Osteocyte (in vitro differentiated cells): ENCODE results near the gene KIF16B. TPM values are rescaled to one million over a fixed set of nuclear protein-coding genes. Genes with fewer than 3 reads are reported as not detected.

Experiments used
- DNase-seq: peaks from one replicate; pipeline ENCODE4 v3.0.0; 2021; ENCODE audit warnings: mixed read lengths; ENCODE audit not compliant: unreplicated experiment; ENCODE audit errors: extremely low spot score
- H3K27ac Mint-ChIP-seq: one replicate; pipeline ENCODE4 v1.8.0; 2021; ENCODE audit warnings: mild to moderate bottlenecking, mixed read lengths; ENCODE audit not compliant: unreplicated experiment
- H3K27me3 Mint-ChIP-seq: one replicate; pipeline ENCODE4 v1.8.0; 2021; ENCODE audit warnings: mixed read lengths; ENCODE audit not compliant: unreplicated experiment
- H3K36me3 Mint-ChIP-seq: one replicate; pipeline ENCODE4 v1.8.0; 2021; ENCODE audit warnings: mixed read lengths; ENCODE audit not compliant: unreplicated experiment
- H3K4me1 Mint-ChIP-seq: one replicate; pipeline ENCODE4 v1.8.0; 2021; ENCODE audit warnings: mixed read lengths; ENCODE audit not compliant: unreplicated experiment
- H3K4me3 Mint-ChIP-seq: one replicate; pipeline ENCODE4 v1.8.0; 2021; ENCODE audit warnings: mild to moderate bottlenecking, moderate library complexity, mixed read lengths; ENCODE audit not compliant: unreplicated experiment
- H3K9me3 Mint-ChIP-seq: one replicate; pipeline ENCODE4 v1.8.0; 2021; ENCODE audit warnings: mixed read lengths; ENCODE audit not compliant: unreplicated experiment
- CTCF ChIP-seq: fragments of 200-600 bp; sonication (generic); IDR thresholded peaks from 2 replicates; pipeline ENCODE4 v1.5.0; 2021; ENCODE audit warnings: antibody characterized with exemption, mild to moderate bottlenecking, moderate library complexity
- total RNA-seq: library from RNA; stranded (reverse); gene quantifications from 2 replicates; pipeline ENCODE4 v1.2.1, GENCODE V29; 2021

KIF16B gene
- total RNA-seq, 1 donor from 2014 or later: 10.2 TPM

DNA sequence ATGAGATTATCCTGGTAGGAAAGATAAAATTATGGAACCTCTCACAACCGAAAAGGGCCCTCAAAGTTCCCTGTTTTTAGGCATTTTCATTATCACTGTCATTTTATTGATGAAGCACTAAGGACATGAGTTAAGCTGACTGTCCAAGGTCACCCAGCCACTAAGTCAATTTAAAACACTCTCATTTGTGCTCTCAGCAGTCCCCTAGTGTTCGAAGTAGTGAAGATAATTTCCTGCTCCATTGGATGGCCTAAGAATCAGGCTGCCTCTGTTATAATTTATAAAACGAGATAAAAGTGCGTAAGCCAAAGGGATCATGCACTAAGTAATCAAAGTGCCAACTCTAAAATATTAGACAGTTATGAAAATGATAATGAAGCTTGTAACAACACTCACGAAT is 169.1 kb downstream of the KIF16B start:
- H3K9me3 Mint-ChIP-seq: no peaks in the 10 kb centered on the region

GRCh38 chr20:16400234-16400633 is 173.0 kb downstream of the KIF16B start:
- Mint-ChIP-seq H3K9me3 (no peaks in the 10 kb centered on the region), H3K27ac (no peak overlapping the region), H3K36me3 (peaks cover 16% of the 10 kb centered on the region), H3K4me3 (no peak overlapping the region), H3K4me1 (no peaks in the 10 kb centered on the region), H3K27me3 (no peaks in the 10 kb centered on the region)
- no peak for TF ChIP-seq CTCF
- DNase-seq: no peak

More for the DNA sequence above, 169.1 kb downstream of the KIF16B start:
- Mint-ChIP-seq H3K36me3 (peaks cover 23% of the 10 kb centered on the region), H3K27me3 (no peaks in the 10 kb centered on the region), H3K27ac (no peak overlapping the region), H3K4me3 (no peak overlapping the region), H3K4me1 (peaks cover 5% of the 10 kb centered on the region)
- DNase-seq: no peak
- no peak for TF ChIP-seq CTCF

DNA sequence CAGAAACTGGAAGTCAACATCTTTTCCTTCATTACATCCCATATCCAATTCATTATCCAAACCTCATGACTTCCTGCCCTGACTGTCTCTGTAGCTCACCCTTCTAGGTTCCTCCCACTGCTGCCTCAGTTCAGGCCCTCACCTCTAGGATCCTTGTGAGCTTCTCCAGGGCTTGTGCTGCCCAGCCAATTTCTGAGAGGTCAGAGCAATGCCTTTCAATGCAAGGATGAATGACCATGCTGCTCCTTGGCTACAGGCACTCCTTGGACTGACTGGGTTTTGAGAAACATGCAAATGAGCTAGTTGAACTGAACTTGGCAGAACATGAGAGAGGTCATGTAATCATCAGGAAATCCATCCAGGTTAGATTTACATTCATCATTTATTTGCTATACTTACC is 173.4 kb downstream of the KIF16B start:
- peaks cover 16% of the 10 kb centered on the region for H3K36me3 Mint-ChIP-seq
- no peak for TF ChIP-seq CTCF
- DNase-seq: no peak
- H3K27ac Mint-ChIP-seq: no peak overlapping the region
- H3K9me3 Mint-ChIP-seq: no peaks in the 10 kb centered on the region
- H3K4me1 Mint-ChIP-seq: no peaks in the 10 kb centered on the region
- H3K4me3 Mint-ChIP-seq: no peak overlapping the region
- H3K27me3 Mint-ChIP-seq: no peaks in the 10 kb centered on the region

DNA sequence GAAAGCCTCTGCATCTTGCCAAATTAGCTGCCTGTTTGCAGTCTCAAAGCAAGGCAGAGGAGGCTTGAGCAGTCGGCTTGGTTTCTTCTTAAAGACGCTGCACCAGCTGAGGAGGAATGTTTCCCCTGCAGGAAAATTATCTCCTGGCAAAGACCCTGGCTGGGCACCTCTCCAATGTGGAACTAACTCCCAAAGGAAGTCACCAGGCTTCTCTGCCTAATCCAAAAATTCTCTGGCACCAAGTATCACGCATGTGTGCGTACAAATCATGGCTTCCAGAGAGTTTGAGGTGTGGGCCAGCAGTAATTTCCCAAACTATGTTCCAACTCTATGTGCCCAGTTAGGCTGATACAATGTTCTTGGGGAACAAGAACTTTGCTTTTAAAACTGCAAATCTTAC is 176.2 kb downstream of the KIF16B start:
- Mint-ChIP-seq H3K9me3 (no peaks in the 10 kb centered on the region), H3K27me3 (no peaks in the 10 kb centered on the region), H3K27ac (no peak overlapping the region), H3K4me1 (no peaks in the 10 kb centered on the region), H3K36me3 (peaks cover 10% of the 10 kb centered on the region), H3K4me3 (no peak overlapping the region)
- no peak for DNase-seq
- no peak for TF ChIP-seq CTCF

- DNase-seq: no peak
- Mint-ChIP-seq H3K4me1 (no peaks in the 10 kb centered on the region), H3K27ac (no peak overlapping the region), H3K36me3 (peaks cover 14% of the 10 kb centered on the region), H3K27me3 (no peaks in the 10 kb centered on the region), H3K9me3 (no peaks in the 10 kb centered on the region), H3K4me3 (no peak overlapping the region)
- no peak for TF ChIP-seq CTCF
Observed at GRCh38 chr20:16395366-16395765, 177.9 kb downstream of the KIF16B start.
